HEK293 (cell line): ENCODE data around the gene CCNDBP1.

Experiments
- RBAK ChIP-seq: fragments of 450-650 bp; formaldehyde crosslinking; IDR thresholded peaks from 2 replicates; pipeline ENCODE4 v1.5.1; 2016; ENCODE audit warnings: missing biosample characterization, missing genetic modification characterization
- TF ChIP-seq, protein P1 (sequence below): fragments of 450-650 bp; formaldehyde crosslinking; IDR thresholded peaks from 2 replicates; pipeline ENCODE4 v1.5.1; 2016; ENCODE audit warnings: missing biosample characterization, missing genetic modification characterization
- TF ChIP-seq, protein P2 (sequence below): fragments of 450-650 bp; formaldehyde crosslinking; IDR thresholded peaks from 2 replicates; pipeline ENCODE4 v1.5.1; 2016; ENCODE audit warnings: missing biosample characterization, missing genetic modification characterization
- TF ChIP-seq, protein P3 (sequence below): fragments of 450-650 bp; formaldehyde crosslinking; IDR thresholded peaks from 2 replicates; pipeline ENCODE4 v1.5.1; 2016; ENCODE audit warnings: missing biosample characterization, missing genetic modification characterization

GRCh38 chr15:43229977-43230376 lies 44.8 kb downstream of the CCNDBP1 start:
- TF ChIP-seq, protein P1, sequence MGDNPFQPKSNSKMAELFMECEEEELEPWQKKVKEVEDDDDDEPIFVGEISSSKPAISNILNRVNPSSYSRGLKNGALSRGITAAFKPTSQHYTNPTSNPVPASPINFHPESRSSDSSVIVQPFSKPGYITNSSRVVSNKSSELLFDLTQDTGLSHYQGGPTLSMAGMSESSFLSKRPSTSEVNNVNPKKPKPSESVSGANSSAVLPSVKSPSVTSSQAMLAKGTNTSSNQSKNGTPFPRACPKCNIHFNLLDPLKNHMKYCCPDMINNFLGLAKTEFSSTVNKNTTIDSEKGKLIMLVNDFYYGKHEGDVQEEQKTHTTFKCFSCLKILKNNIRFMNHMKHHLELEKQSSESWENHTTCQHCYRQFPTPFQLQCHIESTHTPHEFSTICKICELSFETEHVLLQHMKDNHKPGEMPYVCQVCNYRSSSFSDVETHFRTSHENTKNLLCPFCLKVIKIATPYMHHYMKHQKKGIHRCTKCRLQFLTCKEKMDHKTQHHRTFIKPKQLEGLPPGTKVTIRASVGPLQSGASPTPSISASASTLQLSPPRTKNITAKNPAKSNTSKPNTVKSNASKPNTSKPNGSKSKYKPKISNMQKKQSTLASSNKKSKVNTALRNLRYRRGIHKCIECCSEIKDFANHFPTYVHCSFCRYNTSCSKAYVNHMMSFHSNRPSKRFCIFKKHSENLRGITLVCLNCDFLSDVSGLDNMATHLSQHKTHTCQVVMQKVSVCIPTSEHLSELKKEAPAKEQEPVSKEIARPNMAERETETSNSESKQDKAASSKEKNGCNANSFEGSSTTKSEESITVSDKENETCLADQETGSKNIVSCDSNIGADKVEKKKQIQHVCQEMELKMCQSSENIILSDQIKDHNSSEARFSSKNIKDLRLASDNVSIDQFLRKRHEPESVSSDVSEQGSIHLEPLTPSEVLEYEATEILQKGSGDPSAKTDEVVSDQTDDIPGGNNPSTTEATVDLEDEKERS (tag by site-specific recombination), result no peak
- TF ChIP-seq, protein P2, sequence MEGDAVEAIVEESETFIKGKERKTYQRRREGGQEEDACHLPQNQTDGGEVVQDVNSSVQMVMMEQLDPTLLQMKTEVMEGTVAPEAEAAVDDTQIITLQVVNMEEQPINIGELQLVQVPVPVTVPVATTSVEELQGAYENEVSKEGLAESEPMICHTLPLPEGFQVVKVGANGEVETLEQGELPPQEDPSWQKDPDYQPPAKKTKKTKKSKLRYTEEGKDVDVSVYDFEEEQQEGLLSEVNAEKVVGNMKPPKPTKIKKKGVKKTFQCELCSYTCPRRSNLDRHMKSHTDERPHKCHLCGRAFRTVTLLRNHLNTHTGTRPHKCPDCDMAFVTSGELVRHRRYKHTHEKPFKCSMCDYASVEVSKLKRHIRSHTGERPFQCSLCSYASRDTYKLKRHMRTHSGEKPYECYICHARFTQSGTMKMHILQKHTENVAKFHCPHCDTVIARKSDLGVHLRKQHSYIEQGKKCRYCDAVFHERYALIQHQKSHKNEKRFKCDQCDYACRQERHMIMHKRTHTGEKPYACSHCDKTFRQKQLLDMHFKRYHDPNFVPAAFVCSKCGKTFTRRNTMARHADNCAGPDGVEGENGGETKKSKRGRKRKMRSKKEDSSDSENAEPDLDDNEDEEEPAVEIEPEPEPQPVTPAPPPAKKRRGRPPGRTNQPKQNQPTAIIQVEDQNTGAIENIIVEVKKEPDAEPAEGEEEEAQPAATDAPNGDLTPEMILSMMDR (tag by site-specific recombination), result no peak
- TF ChIP-seq, protein P3, sequence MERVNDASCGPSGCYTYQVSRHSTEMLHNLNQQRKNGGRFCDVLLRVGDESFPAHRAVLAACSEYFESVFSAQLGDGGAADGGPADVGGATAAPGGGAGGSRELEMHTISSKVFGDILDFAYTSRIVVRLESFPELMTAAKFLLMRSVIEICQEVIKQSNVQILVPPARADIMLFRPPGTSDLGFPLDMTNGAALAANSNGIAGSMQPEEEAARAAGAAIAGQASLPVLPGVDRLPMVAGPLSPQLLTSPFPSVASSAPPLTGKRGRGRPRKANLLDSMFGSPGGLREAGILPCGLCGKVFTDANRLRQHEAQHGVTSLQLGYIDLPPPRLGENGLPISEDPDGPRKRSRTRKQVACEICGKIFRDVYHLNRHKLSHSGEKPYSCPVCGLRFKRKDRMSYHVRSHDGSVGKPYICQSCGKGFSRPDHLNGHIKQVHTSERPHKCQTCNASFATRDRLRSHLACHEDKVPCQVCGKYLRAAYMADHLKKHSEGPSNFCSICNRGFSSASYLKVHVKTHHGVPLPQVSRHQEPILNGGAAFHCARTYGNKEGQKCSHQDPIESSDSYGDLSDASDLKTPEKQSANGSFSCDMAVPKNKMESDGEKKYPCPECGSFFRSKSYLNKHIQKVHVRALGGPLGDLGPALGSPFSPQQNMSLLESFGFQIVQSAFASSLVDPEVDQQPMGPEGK (tag by site-specific recombination), result no peak
- TF ChIP-seq RBAK (tag by site-specific recombination), result no peak
